Measurements from ENCODE around the gene KATNAL1.
"Not testable (repeated sequence)": the region's sequence is repeated elsewhere in the genome, so short reads cannot be mapped to it uniquely, and the experiment has no call there.

Gene KATNAL1

GRCh38 chr13:30290812-30291436, 16.4 kb downstream of the KATNAL1 start:
- no peak for DNase-seq

- DNase-seq: no peak
These were observed 17.8 kb downstream of the KATNAL1 start for GRCh38 chr13:30289533-30289932.

- not testable (repeated sequence) for DNase-seq
These were observed 21.3 kb downstream of the KATNAL1 start for GRCh38 chr13:30286059-30286458.

GRCh38 chr13:30276178-30276577, 31.2 kb downstream of the KATNAL1 start:
- no peak for DNase-seq

GRCh38 chr13:30274083-30274482, 33.3 kb downstream of the KATNAL1 start:
- DNase-seq: no peak

GRCh38 chr13:30270035-30270434, 37.3 kb downstream of the KATNAL1 start:
- DNase-seq: not testable (repeated sequence)

- no peak for DNase-seq
These were observed 38.7 kb downstream of the KATNAL1 start for GRCh38 chr13:30268673-30269072.

- DNase-seq: no peak
These were observed 40.6 kb downstream of the KATNAL1 start for GRCh38 chr13:30266756-30267155.

GRCh38 chr13:30259149-30259733, 48.1 kb downstream of the KATNAL1 start:
- not testable (repeated sequence) for DNase-seq

- no peak for DNase-seq
These were observed 49.8 kb downstream of the KATNAL1 start for GRCh38 chr13:30257468-30258099.

- DNase-seq: no peak
These were observed 50.5 kb downstream of the KATNAL1 start for GRCh38 chr13:30256713-30257467.

- DNase-seq: no peak
These were observed 51.7 kb downstream of the KATNAL1 start for GRCh38 chr13:30255696-30256095.

GRCh38 chr13:30253830-30254229, 53.5 kb downstream of the KATNAL1 start:
- no peak for DNase-seq

- no peak for DNase-seq
These were observed 59.9 kb downstream of the KATNAL1 start for GRCh38 chr13:30247406-30247805.

- DNase-seq: no peak
These were observed 65.8 kb downstream of the KATNAL1 start for GRCh38 chr13:30241532-30241931.

- DNase-seq: no peak
These were observed 66.7 kb downstream of the KATNAL1 start for GRCh38 chr13:30240608-30241007.

- no peak for DNase-seq
These were observed 72.1 kb downstream of the KATNAL1 start for GRCh38 chr13:30235216-30235615.

- no peak for DNase-seq
These were observed 72.7 kb downstream of the KATNAL1 start for GRCh38 chr13:30234619-30235162.

- DNase-seq: no peak
These were observed 82.6 kb downstream of the KATNAL1 start for GRCh38 chr13:30224732-30225131.

GRCh38 chr13:30222254-30222653, 85.1 kb downstream of the KATNAL1 start:
- no peak for DNase-seq

- DNase-seq: no peak
These were observed 91.2 kb downstream of the KATNAL1 start for GRCh38 chr13:30216111-30216510.

- no peak for DNase-seq
These were observed 95.1 kb downstream of the KATNAL1 start for GRCh38 chr13:30212256-30212655.

- no peak for DNase-seq
These were observed 95.6 kb downstream of the KATNAL1 start for GRCh38 chr13:30211745-30212144.
